ENCODE data around the gene TP53I3.
"Not testable (repeated sequence)": the region's sequence is repeated elsewhere in the genome, so short reads cannot be mapped to it uniquely, and the experiment has no call there.

Gene TP53I3

GRCh38 chr2:24084386-24085199, at the start of gene TP53I3:
Gene TP53I3 (minus strand): TSS chr2:24084834. CDS start chr2:24084326, 508 bp downstream.
- peak; percentile 92 for DNase-seq (ENCODE audit: low spot score)

- no peak for DNase-seq (ENCODE audit: low spot score)
These were observed 47.9 kb upstream of the TP53I3 start for GRCh38 chr2:24132543-24132942.

- no peak for DNase-seq (ENCODE audit: low spot score)
These were observed 41.3 kb upstream of the TP53I3 start for GRCh38 chr2:24125956-24126355.

- DNase-seq (ENCODE audit: low spot score), result no peak
These were observed 39.4 kb upstream of the TP53I3 start for GRCh38 chr2:24123922-24124580.

GRCh38 chr2:24123195-24123921, 38.7 kb upstream of the TP53I3 start, which contains the start of the genes FAM228B and PFN4:
Gene FAM228B (plus strand): TSS chr2:24123469. CDS start chr2:24124362, 893 bp downstream.
Gene PFN4 (minus strand): TSS chr2:24123334. CDS start chr2:24122535, 799 bp downstream.
- DNase-seq (ENCODE audit: low spot score), result peak; percentile 86

GRCh38 chr2:24122366-24123194, 37.9 kb upstream of the TP53I3 start:
- no peak for DNase-seq (ENCODE audit: low spot score)

- DNase-seq (ENCODE audit: low spot score), result no peak
These were observed 36.8 kb upstream of the TP53I3 start for GRCh38 chr2:24121469-24121868.

- DNase-seq (ENCODE audit: low spot score), result no peak
These were observed 36.4 kb upstream of the TP53I3 start for GRCh38 chr2:24121066-24121465.

GRCh38 chr2:24117902-24118301, 33.3 kb upstream of the TP53I3 start:
- DNase-seq (ENCODE audit: low spot score), result no peak

GRCh38 chr2:24115057-24115456, 30.4 kb upstream of the TP53I3 start:
- peak; percentile 77 for DNase-seq (ENCODE audit: low spot score)

GRCh38 chr2:24111407-24111901, 26.8 kb upstream of the TP53I3 start:
- peak; percentile 78 for DNase-seq (ENCODE audit: low spot score)

- DNase-seq (ENCODE audit: low spot score), result no peak
These were observed 26.1 kb upstream of the TP53I3 start for GRCh38 chr2:24110660-24111303.

- DNase-seq (ENCODE audit: low spot score), result not testable (repeated sequence)
These were observed 24.8 kb upstream of the TP53I3 start for GRCh38 chr2:24109431-24109830.

- no peak for DNase-seq (ENCODE audit: low spot score)
These were observed 22.7 kb upstream of the TP53I3 start for GRCh38 chr2:24107336-24107735.

- DNase-seq (ENCODE audit: low spot score), result no peak
These were observed 22.2 kb upstream of the TP53I3 start for GRCh38 chr2:24106786-24107185.

- DNase-seq (ENCODE audit: low spot score), result no peak
These were observed 21.2 kb upstream of the TP53I3 start for GRCh38 chr2:24105816-24106215.

- peak; percentile 35 for DNase-seq (ENCODE audit: low spot score)
These were observed 20.3 kb upstream of the TP53I3 start for GRCh38 chr2:24104906-24105305.

- no peak for DNase-seq (ENCODE audit: low spot score)
These were observed 19.5 kb upstream of the TP53I3 start for GRCh38 chr2:24104110-24104650.

GRCh38 chr2:24102677-24103076, 18.0 kb upstream of the TP53I3 start:
- DNase-seq (ENCODE audit: low spot score), result no peak

GRCh38 chr2:24101992-24102391, 17.4 kb upstream of the TP53I3 start:
- DNase-seq (ENCODE audit: low spot score), result no peak

- not testable (repeated sequence) for DNase-seq (ENCODE audit: low spot score)
These were observed 16.1 kb upstream of the TP53I3 start for GRCh38 chr2:24100732-24101131.
